ENCODE results near the gene MAGI2. TPM values are rescaled to one million over a fixed set of nuclear protein-coding genes. Genes with fewer than 3 reads are reported as not detected.

MAGI2 gene
- total RNA-seq, 1 donor from 2014 or later, result 5.4 TPM

DNA sequence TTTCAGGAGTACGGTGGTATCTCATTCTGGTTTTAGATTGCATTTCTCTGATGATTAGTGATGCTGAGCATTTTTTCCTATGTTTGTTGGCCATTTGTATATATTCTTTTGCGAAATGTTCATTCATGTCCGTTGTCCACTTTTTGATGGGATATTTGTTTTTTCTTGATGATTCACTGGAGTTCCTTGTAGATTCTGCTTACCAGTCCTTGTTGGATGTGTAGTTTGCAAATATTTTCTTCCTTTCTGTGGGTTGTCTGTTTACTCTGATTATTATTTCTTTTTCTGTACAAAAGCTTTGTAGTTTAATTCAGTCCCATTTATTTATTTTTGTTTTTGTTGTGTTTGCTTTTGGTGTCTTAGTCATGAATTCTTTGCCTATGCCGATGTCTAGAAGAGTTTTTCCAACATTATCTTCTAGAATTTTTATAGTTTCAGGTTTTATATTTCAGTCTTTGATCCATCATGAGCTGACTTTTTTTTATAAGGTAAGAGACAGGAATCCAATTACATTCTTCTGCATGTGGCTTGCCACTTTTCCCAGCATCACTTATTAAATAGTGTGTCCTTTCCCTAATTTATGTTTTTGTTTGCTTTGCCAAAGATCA lies 320.5 kb downstream of the MAGI2 start:
- Mint-ChIP-seq H3K27me3 (ENCODE audit: low read depth, unreplicated experiment) (no peaks in the 10 kb centered on the region), H3K9me3 (ENCODE audit: unreplicated experiment) (no peaks in the 10 kb centered on the region), H3K27ac (ENCODE audit: unreplicated experiment) (no peak overlapping the region), H3K4me3 (ENCODE audit: unreplicated experiment) (no peak overlapping the region), H3K36me3 (ENCODE audit: low read depth, unreplicated experiment) (no peaks in the 10 kb centered on the region), H3K4me1 (ENCODE audit: low read depth, unreplicated experiment) (peaks cover 1% of the 10 kb centered on the region)
- Histone ChIP-seq H3K4me2 (ENCODE audit: low read length) (no peak overlapping the region), H2AFZ (ENCODE audit: low read depth, low read length) (no peak overlapping the region), H3K27me3 (ENCODE audit: insufficient read depth, low read length) (no peaks in the 10 kb centered on the region), H3K36me3 (ENCODE audit: insufficient read depth, low read length) (no peaks in the 10 kb centered on the region), H4K20me1 (ENCODE audit: insufficient read depth, low read length) (no peaks in the 10 kb centered on the region), H3K4me1 (ENCODE audit: insufficient read depth, low read length) (no peaks in the 10 kb centered on the region), H3K4me3 (ENCODE audit: insufficient read depth, low read depth, low read length) (no peak overlapping the region), H3K27ac (ENCODE audit: low read depth, low read length) (no peak overlapping the region), H3K9me3 (ENCODE audit: insufficient read depth, low read depth, low read length) (no peaks in the 10 kb centered on the region), H3K79me2 (ENCODE audit: insufficient read depth, low read length) (no peaks in the 10 kb centered on the region), H3K9ac (ENCODE audit: low read length) (no peak overlapping the region)
- FAIRE-seq (no peak), DNase-seq (ENCODE audit: low read depth) (no peak)
- TF ChIP-seq EZH2 (IDR thresholded peaks at IDR 0.05; ENCODE audit: insufficient read depth, low read length) (no peak), CTCF (IDR thresholded peaks at IDR 0.05; ENCODE audit: insufficient read depth, low read depth, low read length) (no peak)

DNA sequence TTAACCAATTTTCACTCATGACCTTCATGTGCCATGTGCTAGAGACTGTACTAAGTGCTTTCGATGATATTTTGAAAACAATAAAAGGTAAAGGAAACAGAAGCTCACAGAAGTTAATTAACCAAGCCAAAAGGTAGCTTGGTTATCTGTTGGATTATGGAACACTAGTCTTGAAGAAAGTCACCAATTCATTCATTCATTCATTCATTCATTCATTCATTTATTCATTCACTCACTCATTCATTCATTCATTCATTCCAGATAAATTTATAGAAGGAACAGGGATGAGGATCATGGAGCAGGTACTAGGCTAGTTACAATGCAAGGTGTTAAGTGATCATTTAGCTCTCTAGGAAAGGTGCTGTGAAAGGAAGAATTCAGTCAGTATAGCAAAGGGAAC lies 322.8 kb downstream of the MAGI2 start:
- no peak overlapping the region for H3K27ac ChIP-seq (ENCODE audit: low read depth, low read length)
- no peaks in the 10 kb centered on the region for H3K36me3 ChIP-seq (ENCODE audit: insufficient read depth, low read length)
- Mint-ChIP-seq H3K9me3 (ENCODE audit: unreplicated experiment) (no peaks in the 10 kb centered on the region), H3K4me1 (ENCODE audit: low read depth, unreplicated experiment) (no peaks in the 10 kb centered on the region), H3K36me3 (ENCODE audit: low read depth, unreplicated experiment) (no peaks in the 10 kb centered on the region), H3K4me3 (ENCODE audit: unreplicated experiment) (no peak overlapping the region), H3K27ac (ENCODE audit: unreplicated experiment) (no peak overlapping the region), H3K27me3 (ENCODE audit: low read depth, unreplicated experiment) (no peaks in the 10 kb centered on the region)
- H3K4me1 ChIP-seq (ENCODE audit: insufficient read depth, low read length), result no peaks in the 10 kb centered on the region
- H3K9ac ChIP-seq (ENCODE audit: low read length), result no peak overlapping the region
- no peaks in the 10 kb centered on the region for H3K79me2 ChIP-seq (ENCODE audit: insufficient read depth, low read length)
- no peaks in the 10 kb centered on the region for H3K27me3 ChIP-seq (ENCODE audit: insufficient read depth, low read length)
- H3K9me3 ChIP-seq (ENCODE audit: insufficient read depth, low read depth, low read length), result no peaks in the 10 kb centered on the region
- DNase-seq (ENCODE audit: low read depth) (no peak), FAIRE-seq (no peak)
- no peak overlapping the region for H2AFZ ChIP-seq (ENCODE audit: low read depth, low read length)
- no peaks in the 10 kb centered on the region for H4K20me1 ChIP-seq (ENCODE audit: insufficient read depth, low read length)
- H3K4me3 ChIP-seq (ENCODE audit: insufficient read depth, low read depth, low read length), result no peak overlapping the region
- no peak overlapping the region for H3K4me2 ChIP-seq (ENCODE audit: low read length)
- TF ChIP-seq EZH2 (IDR thresholded peaks at IDR 0.05; ENCODE audit: insufficient read depth, low read length) (no peak), CTCF (IDR thresholded peaks at IDR 0.05; ENCODE audit: insufficient read depth, low read depth, low read length) (no peak)

- no peak for TF ChIP-seq CTCF (IDR thresholded peaks at IDR 0.05; ENCODE audit: insufficient read depth, low read depth, low read length)
- no peak for TF ChIP-seq EZH2 (IDR thresholded peaks at IDR 0.05; ENCODE audit: insufficient read depth, low read length)
- no peaks in the 10 kb centered on the region for H3K4me1 Mint-ChIP-seq (ENCODE audit: low read depth, unreplicated experiment)
- no peaks in the 10 kb centered on the region for H3K27me3 ChIP-seq (ENCODE audit: insufficient read depth, low read length)
- no peak overlapping the region for H3K9ac ChIP-seq (ENCODE audit: low read length)
- no peaks in the 10 kb centered on the region for H3K27me3 Mint-ChIP-seq (ENCODE audit: low read depth, unreplicated experiment)
- no peak overlapping the region for H3K27ac ChIP-seq (ENCODE audit: low read depth, low read length)
- H3K79me2 ChIP-seq (ENCODE audit: insufficient read depth, low read length), result no peaks in the 10 kb centered on the region
- no peaks in the 10 kb centered on the region for H3K36me3 ChIP-seq (ENCODE audit: insufficient read depth, low read length)
- H3K36me3 Mint-ChIP-seq (ENCODE audit: low read depth, unreplicated experiment), result no peaks in the 10 kb centered on the region
- no peak overlapping the region for H3K4me3 Mint-ChIP-seq (ENCODE audit: unreplicated experiment)
- no peak overlapping the region for H3K4me3 ChIP-seq (ENCODE audit: insufficient read depth, low read depth, low read length)
- no peak for DNase-seq (ENCODE audit: low read depth)
- no peak overlapping the region for H2AFZ ChIP-seq (ENCODE audit: low read depth, low read length)
- H4K20me1 ChIP-seq (ENCODE audit: insufficient read depth, low read length), result no peaks in the 10 kb centered on the region
- H3K9me3 Mint-ChIP-seq (ENCODE audit: unreplicated experiment), result no peaks in the 10 kb centered on the region
- H3K27ac Mint-ChIP-seq (ENCODE audit: unreplicated experiment), result no peak overlapping the region
- H3K4me1 ChIP-seq (ENCODE audit: insufficient read depth, low read length), result no peaks in the 10 kb centered on the region
- no peaks in the 10 kb centered on the region for H3K9me3 ChIP-seq (ENCODE audit: insufficient read depth, low read depth, low read length)
- H3K4me2 ChIP-seq (ENCODE audit: low read length), result no peak overlapping the region
- FAIRE-seq, result no peak
Observed at GRCh38 chr7:79124331-79124730, 329.1 kb downstream of the MAGI2 start.

All from astrocyte (in vitro differentiated cells and primary cell).